Nephron (organoid): ENCODE results near the gene PCDHAC1.
"Not testable (repeated sequence)": the region's sequence is repeated elsewhere in the genome, so short reads cannot be mapped to it uniquely, and the experiment has no call there.

Source experiments
- H3K27ac Mint-ChIP-seq, 3 experiments: 2 replicates each; pipeline ENCODE4 v1.8.0; 2020; ENCODE audit warnings: mixed read lengths in 3 of 3, mild to moderate bottlenecking in 2 of 3, moderate library complexity in 1 of 3
- H3K27me3 Mint-ChIP-seq: 2 replicates; pipeline ENCODE4 v1.8.0; 2021; ENCODE audit warnings: low read depth, mild to moderate bottlenecking, moderate library complexity, mixed read lengths
- H3K36me3 Mint-ChIP-seq: 2 replicates; pipeline ENCODE4 v1.8.0; 2020; ENCODE audit warnings: low read depth, mixed read lengths
- H3K4me1 Mint-ChIP-seq: 2 replicates; pipeline ENCODE4 v1.8.0; 2020; ENCODE audit warnings: mixed read lengths
- H3K4me3 Mint-ChIP-seq, 3 experiments: 2 replicates each; pipeline ENCODE4 v1.8.0; 2020; ENCODE audit warnings: mild to moderate bottlenecking in 3 of 3, mixed read lengths in 3 of 3, moderate library complexity in 2 of 3
- H3K9me3 Mint-ChIP-seq: 2 replicates; pipeline ENCODE4 v1.8.0; 2020; ENCODE audit warnings: mixed read lengths
- TF ChIP-seq, protein P1 (sequence below), 3 experiments: fragments of 200-600 bp; sonication (generic); IDR thresholded peaks; one replicate each; pipeline ENCODE4 v1.5.0; 2021; ENCODE audit warnings: antibody characterized with exemption in 3 of 3; ENCODE audit not compliant: unreplicated experiment in 3 of 3

Gene PCDHAC1, protein sequence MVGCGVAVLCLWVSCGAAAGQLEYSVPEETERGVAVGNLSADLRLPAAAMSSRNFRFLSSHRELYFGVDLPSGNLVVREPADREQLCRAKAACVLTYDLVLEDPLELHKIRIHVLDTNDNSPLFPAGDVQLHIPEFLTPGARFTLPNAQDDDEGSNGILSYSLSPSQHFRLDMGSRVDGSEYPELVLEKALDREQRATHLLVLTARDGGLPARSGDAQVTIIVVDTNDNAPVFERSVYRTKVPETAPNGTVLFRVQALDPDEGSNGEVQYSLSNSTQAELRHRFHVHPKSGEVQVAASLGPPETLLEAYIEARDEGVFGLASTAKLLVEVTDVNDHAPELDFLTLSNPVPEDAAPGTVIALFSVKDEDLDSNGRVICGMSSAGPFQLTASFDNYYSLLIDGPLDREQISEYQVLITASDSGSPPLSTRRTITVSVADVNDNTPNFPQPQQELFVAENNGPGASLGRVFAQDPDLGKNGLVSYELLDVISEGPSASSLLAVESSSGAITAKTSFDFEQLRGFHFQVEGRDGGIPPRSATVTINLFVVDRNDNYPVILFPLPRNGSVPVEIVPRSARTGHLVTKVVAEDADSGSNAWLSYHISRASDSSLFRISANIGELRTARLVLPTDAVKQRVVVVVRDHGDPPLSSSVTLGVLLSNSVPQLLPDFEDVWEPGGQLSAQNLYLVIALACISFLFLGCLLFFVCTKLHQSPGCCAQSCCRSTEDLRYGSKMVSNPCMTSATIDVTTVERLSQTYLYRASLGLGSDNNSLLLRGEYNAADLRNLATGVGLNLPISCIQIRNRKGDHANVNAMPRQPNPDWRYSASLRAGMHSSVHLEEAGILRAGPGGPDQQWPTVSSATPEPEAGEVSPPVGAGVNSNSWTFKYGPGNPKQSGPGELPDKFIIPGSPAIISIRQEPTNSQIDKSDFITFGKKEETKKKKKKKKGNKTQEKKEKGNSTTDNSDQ

DNA sequence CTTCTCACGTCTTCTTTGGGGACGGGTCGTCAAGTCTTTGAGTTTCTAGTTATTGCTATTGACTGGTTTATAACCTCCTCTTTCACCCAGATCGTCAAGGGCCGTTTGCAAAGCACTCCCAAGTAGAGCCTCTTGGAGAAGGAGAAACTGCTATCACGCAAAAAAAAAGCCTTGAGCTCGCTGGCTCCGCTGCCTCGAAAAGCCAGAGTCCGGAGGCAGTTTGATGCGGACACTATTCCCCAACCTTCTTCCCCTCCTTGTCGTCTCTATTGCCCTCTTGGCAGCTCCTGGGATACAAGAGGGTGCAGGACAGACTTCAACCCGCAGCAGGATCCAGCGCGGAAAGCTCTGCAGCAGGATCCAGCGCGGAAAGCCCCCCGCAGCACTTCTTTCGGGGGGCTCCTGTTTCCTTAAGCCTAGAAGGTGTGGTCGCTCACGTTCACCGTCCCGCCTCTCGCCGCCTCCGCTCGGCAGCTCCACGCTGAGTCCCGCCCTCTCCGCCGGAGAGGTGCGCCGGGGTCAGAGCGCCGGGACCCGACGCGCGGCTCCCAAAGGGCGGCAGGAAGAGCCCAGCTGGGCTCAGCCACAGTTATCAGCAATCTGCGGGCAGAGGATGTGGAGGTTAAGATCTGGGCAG is at the start of gene PCDHAC1:
Gene PCDHAC1 (plus strand): TSS at position 494 of the 637 bp plus-strand sequence. CDS start 594 bp downstream, outside the sequence.
- H3K9me3 Mint-ChIP-seq, result no peaks in the 10 kb centered on the region
- H3K4me1 Mint-ChIP-seq, result no peaks in the 10 kb centered on the region
- TF ChIP-seq, protein P1, sequence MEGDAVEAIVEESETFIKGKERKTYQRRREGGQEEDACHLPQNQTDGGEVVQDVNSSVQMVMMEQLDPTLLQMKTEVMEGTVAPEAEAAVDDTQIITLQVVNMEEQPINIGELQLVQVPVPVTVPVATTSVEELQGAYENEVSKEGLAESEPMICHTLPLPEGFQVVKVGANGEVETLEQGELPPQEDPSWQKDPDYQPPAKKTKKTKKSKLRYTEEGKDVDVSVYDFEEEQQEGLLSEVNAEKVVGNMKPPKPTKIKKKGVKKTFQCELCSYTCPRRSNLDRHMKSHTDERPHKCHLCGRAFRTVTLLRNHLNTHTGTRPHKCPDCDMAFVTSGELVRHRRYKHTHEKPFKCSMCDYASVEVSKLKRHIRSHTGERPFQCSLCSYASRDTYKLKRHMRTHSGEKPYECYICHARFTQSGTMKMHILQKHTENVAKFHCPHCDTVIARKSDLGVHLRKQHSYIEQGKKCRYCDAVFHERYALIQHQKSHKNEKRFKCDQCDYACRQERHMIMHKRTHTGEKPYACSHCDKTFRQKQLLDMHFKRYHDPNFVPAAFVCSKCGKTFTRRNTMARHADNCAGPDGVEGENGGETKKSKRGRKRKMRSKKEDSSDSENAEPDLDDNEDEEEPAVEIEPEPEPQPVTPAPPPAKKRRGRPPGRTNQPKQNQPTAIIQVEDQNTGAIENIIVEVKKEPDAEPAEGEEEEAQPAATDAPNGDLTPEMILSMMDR (IDR thresholded peaks at IDR 0.05; ENCODE audit: unreplicated experiment in 3 of 3), result no peak
- peak within 1 kb of the TSS; percentile 86 to 91 (median 89) for H3K4me3 Mint-ChIP-seq
- H3K36me3 Mint-ChIP-seq, result peaks cover 6% of the 10 kb centered on the region
- H3K27ac Mint-ChIP-seq, result peak within 1 kb of the TSS in 1 of 3 experiments; percentile 62
- peaks cover 23% of the 10 kb centered on the region for H3K27me3 Mint-ChIP-seq

DNA sequence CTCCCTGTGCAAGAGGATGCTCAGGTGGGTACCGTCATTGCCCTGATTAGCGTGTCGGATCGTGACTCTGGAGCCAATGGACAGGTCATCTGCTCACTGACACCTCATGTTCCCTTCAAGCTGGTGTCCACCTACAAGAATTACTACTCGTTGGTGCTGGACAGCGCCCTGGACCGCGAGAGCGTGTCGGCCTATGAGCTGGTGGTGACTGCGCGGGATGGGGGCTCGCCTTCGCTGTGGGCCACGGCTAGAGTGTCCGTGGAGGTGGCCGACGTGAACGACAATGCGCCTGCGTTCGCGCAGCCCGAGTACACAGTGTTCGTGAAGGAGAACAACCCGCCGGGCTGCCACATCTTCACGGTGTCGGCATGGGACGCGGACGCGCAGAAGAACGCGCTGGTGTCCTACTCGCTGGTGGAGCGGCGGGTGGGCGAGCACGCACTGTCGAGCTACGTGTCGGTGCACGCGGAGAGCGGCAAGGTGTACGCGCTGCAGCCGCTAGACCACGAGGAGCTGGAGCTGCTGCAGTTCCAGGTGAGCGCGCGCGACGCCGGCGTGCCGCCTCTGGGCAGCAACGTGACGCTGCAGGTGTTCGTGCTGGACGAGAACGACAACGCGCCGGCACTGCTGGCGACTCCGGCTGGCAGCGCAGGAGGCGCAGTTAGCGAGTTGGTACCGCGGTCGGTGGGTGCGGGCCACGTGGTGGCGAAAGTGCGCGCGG is 49.4 kb upstream of the PCDHAC1 start:
- not testable (repeated sequence) for H3K27ac Mint-ChIP-seq, H3K27me3 Mint-ChIP-seq, H3K4me1 Mint-ChIP-seq
- Mint-ChIP-seq H3K36me3 (peaks cover 91% of the 10 kb centered on the region), H3K9me3 (peaks cover 67% of the 10 kb centered on the region), H3K4me3 (peak overlapping the region; percentile 89 to 91 (median 90))

DNA sequence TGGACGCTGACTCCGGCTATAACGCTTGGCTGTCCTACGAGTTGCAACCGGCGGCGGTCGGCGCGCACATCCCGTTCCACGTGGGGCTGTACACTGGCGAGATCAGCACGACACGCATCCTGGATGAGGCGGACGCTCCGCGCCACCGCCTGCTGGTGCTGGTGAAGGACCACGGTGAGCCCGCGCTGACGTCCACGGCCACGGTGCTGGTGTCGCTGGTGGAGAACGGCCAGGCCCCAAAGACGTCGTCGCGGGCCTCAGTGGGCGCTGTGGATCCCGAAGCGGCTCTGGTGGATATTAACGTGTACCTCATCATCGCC is 48.9 kb upstream of the PCDHAC1 start:
- no peaks in the 10 kb centered on the region for H3K4me1 Mint-ChIP-seq
- TF ChIP-seq, protein P1 (IDR thresholded peaks at IDR 0.05; ENCODE audit: unreplicated experiment in 3 of 3), result no peak
- no peak overlapping the region for H3K4me3 Mint-ChIP-seq
- peaks cover 91% of the 10 kb centered on the region for H3K36me3 Mint-ChIP-seq
- H3K27ac Mint-ChIP-seq, result no peak overlapping the region
- H3K9me3 Mint-ChIP-seq, result peaks cover 67% of the 10 kb centered on the region
- no peaks in the 10 kb centered on the region for H3K27me3 Mint-ChIP-seq

DNA sequence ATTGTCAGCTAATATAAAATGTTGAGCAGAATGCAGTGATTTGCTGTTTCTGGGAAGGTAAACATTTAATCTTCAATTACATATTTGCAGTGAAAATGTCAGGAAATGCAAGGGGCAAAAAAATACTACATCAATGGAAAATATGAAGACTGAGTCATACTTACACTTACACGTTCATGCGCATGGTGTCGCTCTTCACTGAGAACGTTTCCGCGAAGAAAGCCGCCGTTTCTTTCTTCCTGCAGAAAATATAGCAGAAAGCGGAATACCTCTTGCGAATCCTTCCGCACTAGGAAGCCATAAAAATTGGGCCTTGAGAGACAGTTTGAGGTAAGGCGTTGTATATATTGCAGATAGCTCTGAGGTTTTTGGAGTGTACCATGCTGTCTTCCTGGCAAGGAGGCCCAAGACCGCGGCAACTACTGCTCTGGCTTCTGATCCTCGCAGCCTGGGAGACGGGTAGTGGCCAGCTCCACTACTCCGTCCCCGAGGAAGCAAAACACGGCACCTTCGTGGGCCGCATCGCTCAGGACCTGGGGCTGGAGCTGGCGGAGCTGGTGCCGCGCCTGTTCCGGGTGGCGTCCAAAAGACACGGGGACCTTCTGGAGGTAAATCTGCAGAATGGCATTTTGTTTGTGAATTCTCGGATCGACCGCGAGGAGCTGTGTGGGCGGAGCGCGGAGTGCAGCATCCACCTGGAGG is 44.1 kb upstream of the PCDHAC1 start, which contains the start of gene PCDHA13:
Gene PCDHA13 (plus strand): TSS at position 236 of the 702 bp plus-strand sequence. CDS start 145 bp downstream, at position 381.
- TF ChIP-seq, protein P1 (IDR thresholded peaks at IDR 0.05; ENCODE audit: unreplicated experiment in 3 of 3), result no peak
- H3K27me3 Mint-ChIP-seq, result no peaks in the 10 kb centered on the region
- no peak within 1 kb of the TSS for H3K4me3 Mint-ChIP-seq
- peaks cover 56% of the 10 kb centered on the region for H3K9me3 Mint-ChIP-seq
- H3K4me1 Mint-ChIP-seq, result no peaks in the 10 kb centered on the region
- no peak within 1 kb of the TSS for H3K27ac Mint-ChIP-seq
- H3K36me3 Mint-ChIP-seq, result peaks cover 86% of the 10 kb centered on the region

DNA sequence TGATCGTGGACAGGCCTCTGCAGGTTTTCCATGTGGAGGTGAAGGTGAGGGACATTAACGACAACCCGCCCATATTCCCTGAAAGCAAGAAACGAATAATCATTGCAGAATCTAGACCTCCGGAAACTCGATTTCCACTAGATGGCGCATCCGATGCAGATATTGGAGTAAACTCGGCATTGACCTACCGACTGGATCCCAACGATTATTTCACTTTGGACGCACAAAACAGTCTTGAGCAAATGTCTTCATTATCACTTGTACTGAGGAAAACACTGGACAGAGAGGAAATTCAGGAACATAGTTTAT is 43.6 kb upstream of the PCDHAC1 start:
- peaks cover 85% of the 10 kb centered on the region for H3K36me3 Mint-ChIP-seq
- H3K4me1 Mint-ChIP-seq, result no peaks in the 10 kb centered on the region
- peaks cover 59% of the 10 kb centered on the region for H3K9me3 Mint-ChIP-seq
- H3K27ac Mint-ChIP-seq, result no peak overlapping the region
- H3K27me3 Mint-ChIP-seq, result no peaks in the 10 kb centered on the region
- no peak overlapping the region for H3K4me3 Mint-ChIP-seq
- TF ChIP-seq, protein P1 (IDR thresholded peaks at IDR 0.05; ENCODE audit: unreplicated experiment in 3 of 3), result no peak
